ENCODE measurements around the gene SUGP2.

DNA sequence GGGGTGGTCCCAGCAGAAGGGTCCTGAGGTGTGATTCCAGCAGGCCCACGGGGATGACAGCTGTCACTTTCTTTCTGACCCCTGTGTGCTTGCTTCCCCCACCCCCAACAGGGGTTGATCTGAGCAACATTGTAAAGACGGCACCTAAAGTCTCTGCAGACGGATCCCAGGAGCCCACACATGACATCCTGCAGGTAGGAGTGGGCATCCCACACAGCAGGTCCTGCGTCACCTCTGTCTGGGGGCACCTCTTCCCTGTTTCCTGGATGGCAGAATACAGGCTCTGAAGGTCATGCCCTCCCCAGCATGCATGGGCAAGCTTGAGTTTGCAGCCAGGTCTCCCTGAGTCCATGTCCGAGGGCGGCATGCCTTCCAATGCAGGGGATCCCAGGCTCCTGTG is 10.6 kb upstream of the SUGP2 start:
- TF ChIP-seq POLR2AphosphoS5 (IDR thresholded peaks at IDR 0.05; ENCODE audit: low read depth, low read length) (no peak), POLR2A (IDR thresholded peaks at IDR 0.05; ENCODE audit: low read depth, low read length) (no peak), TAF1 (IDR thresholded peaks at IDR 0.05; ENCODE audit: borderline replicate concordance, low read depth, low read length) (no peak)

Data from GM12892 (cell line).